GM12865 (cell line): ENCODE results near the gene YIPF1.
A peak's percentile ranks its signal among the peaks of the same experiment; 100 is the strongest.

ENCODE experiments used
- DNase-seq: peaks from one replicate; pipeline ENCODE4 v3.0.0; 2010; ENCODE audit warnings: low read depth
- H3K4me3 ChIP-seq: 2 replicates; pipeline ENCODE4 v1.5.1; 2011; ENCODE audit warnings: mild to moderate bottlenecking, low read depth, low read length, control low read depth
- TF ChIP-seq, protein P1 (sequence below): IDR thresholded peaks from 2 replicates; pipeline ENCODE4 v1.5.1; 2011; ENCODE audit warnings: low read length, control low read depth, low read depth, inconsistent platforms; ENCODE audit not compliant: insufficient read depth; ENCODE audit errors: missing control alignments

The YIPF1 gene

GRCh38 chr1:53847980-53848379 is 41.6 kb downstream of the YIPF1 start:
- TF ChIP-seq, protein P1, sequence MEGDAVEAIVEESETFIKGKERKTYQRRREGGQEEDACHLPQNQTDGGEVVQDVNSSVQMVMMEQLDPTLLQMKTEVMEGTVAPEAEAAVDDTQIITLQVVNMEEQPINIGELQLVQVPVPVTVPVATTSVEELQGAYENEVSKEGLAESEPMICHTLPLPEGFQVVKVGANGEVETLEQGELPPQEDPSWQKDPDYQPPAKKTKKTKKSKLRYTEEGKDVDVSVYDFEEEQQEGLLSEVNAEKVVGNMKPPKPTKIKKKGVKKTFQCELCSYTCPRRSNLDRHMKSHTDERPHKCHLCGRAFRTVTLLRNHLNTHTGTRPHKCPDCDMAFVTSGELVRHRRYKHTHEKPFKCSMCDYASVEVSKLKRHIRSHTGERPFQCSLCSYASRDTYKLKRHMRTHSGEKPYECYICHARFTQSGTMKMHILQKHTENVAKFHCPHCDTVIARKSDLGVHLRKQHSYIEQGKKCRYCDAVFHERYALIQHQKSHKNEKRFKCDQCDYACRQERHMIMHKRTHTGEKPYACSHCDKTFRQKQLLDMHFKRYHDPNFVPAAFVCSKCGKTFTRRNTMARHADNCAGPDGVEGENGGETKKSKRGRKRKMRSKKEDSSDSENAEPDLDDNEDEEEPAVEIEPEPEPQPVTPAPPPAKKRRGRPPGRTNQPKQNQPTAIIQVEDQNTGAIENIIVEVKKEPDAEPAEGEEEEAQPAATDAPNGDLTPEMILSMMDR = no peak
- H3K4me3 ChIP-seq = no peak overlapping the region

GRCh38 chr1:53842347-53842746 is 47.2 kb downstream of the YIPF1 start:
- TF ChIP-seq, protein P1 = no peak
- no peak for DNase-seq
- no peak overlapping the region for H3K4me3 ChIP-seq

More at GRCh38 chr1:53847980-53848379, 41.6 kb downstream of the YIPF1 start:
- no peak for DNase-seq

GRCh38 chr1:53838654-53838974 is 51.0 kb downstream of the YIPF1 start:
- DNase-seq = no peak
- TF ChIP-seq, protein P1 = no peak
- peak overlapping the region; percentile 94 for H3K4me3 ChIP-seq

DNA sequence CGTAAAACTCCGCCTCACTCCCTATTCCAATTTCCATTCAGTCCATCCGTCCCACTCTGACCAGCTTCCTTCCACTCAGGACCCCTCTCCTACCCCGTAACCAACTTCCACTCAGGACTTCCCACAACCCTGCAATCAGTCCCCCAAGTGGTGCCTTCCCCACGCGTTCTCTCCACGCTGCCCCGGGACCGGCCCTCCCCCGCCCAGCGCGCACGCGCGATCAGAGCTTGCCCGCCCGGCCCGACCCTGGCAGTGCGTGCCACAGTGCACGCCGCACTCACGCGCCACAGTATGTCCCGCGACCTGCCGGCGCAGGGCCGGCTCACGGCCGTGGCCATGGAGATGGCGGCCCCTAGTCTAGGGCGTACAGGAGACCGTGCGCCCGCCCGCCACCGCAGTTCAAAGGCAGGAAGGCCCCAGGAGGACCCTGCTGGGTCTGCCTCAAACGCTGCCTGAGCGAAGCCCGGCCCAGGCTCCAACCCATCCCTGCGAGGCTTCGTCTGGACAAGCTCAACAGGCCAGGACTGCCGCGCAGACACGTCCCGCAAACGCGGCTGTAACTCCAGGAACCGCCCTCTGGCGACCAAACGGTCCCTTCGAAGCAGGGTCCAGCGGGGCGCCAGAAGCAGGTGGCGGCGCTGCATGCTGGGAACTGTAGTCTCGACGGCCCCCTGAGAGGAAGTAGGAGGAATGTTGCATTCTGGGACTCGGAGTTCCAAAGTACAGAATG is 51.5 kb downstream of the YIPF1 start, which contains the start of gene NDC1:
NDC1 (minus strand) TSS at position 373 of the 730 bp plus-strand sequence; CDS start at position 338, 35 bp downstream.
- DNase-seq = peak; percentile 97
- TF ChIP-seq, protein P1 = no peak
- H3K4me3 ChIP-seq = peak within 1 kb of the TSS; percentile 94

DNA sequence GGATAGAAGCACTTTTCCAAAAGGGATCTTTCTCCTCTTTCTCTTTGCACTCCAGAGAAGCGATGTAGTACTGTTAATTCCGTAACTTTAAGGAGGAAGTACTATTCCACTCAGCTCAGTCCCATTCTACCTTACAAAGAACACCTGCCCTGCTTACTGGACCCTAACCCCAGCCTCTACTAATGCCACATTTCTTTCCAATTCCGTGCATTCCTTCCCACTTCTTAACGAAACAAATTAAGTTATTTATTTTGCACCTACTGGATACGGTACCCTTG is 52.0 kb downstream of the YIPF1 start:
- TF ChIP-seq, protein P1 = no peak
- peak overlapping the region; percentile 94 for H3K4me3 ChIP-seq
- DNase-seq = no peak

DNA sequence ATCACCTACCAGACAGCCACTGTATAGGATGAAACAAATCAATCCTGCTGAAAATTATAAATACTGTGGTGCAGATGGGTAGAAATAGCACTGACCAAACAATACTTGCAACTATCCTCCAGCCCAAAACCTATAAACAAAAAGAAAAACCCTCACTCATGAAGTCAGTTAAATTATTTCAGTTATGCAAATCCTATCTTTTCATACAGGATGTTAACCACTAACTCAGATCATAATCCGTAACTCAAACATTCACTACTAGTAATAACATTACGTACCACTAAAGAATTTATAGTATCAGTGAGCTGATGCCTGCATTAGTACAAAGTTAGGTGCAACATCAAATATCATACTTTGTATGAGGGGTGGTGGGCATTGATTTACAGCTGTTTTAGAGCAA is 54.1 kb downstream of the YIPF1 start:
- DNase-seq = peak; percentile 30
- H3K4me3 ChIP-seq = peak overlapping the region; percentile 94
- TF ChIP-seq, protein P1 = no peak

DNA sequence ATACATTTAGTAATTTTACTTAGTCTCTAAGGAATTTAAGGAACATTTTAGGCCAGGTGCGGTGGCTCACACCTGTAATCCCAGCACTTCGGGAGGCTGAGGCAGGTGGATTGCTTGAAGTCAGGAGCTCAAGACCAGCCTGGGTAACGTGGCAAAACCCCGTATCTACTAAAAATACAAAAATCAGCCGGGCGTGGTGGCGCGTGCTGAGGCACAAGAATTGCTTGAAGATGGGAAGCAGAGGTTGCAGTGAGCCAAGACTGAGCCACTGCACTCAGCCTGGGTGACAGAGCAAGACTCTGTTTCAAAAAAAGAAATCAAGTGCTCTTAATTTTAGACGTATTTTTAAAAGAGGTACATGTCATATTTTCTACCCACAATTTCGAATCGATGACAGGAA is 54.8 kb downstream of the YIPF1 start:
- DNase-seq = peak; percentile 51
- peak overlapping the region; percentile 94 for H3K4me3 ChIP-seq
- TF ChIP-seq, protein P1 = no peak
